Measurements from ENCODE around the gene ALOX15B.

- TF ChIP-seq EZH2 (IDR thresholded peaks at IDR 0.05; ENCODE audit: insufficient read depth, poor library complexity, severe bottlenecking) (no peak), EZH2phosphoT487 (IDR thresholded peaks at IDR 0.05; ENCODE audit: insufficient read depth, low read depth) (no peak)
These were observed 17.5 kb downstream of the ALOX15B start for GRCh38 chr17:8056232-8056975.
